Activated T-cell treated with anti-CD3 and anti-CD28 coated beads, Interleukin-2, amount 50 U/mL, for 4 hours (primary cell): ENCODE measurements around the gene MRPS2. TPM values are rescaled to one million over a fixed set of nuclear protein-coding genes. Genes with fewer than 3 reads are reported as not detected.

Experiments
- ATAC-seq, 2 donors: fragments of 200-7000 bp; cut with Tn5 transposase; one replicate each; pipeline ENCODE4 v1.10.0; 2021
- DNase-seq: peaks from one replicate; pipeline ENCODE4 v3.0.0-alpha.2; 2020
- H3K27me3 Mint-ChIP-seq: one replicate; pipeline ENCODE4 v1.8.0; 2021; ENCODE audit warnings: low read depth, mixed read lengths
- H3K36me3 Mint-ChIP-seq: one replicate; pipeline ENCODE4 v1.8.0; 2022; ENCODE audit warnings: mixed read lengths; ENCODE audit not compliant: insufficient read depth
- H3K4me1 Mint-ChIP-seq: one replicate; pipeline ENCODE4 v1.8.0; 2021; ENCODE audit warnings: low read depth, mixed read lengths
- H3K4me3 Mint-ChIP-seq: one replicate; pipeline ENCODE4 v1.8.0; 2021; ENCODE audit warnings: mild to moderate bottlenecking, moderate library complexity, mixed read lengths
- H3K9me3 Mint-ChIP-seq: one replicate; pipeline ENCODE4 v1.8.0; 2021; ENCODE audit warnings: mixed read lengths
- total RNA-seq, 3 donors: library from RNA; stranded (reverse); gene quantifications; one replicate each; pipeline ENCODE4 v1.2.1, GENCODE V29; 2021

Gene MRPS2
- total RNA-seq, 3 donors from 2014 or later, result 85.3 to 110 (median 85.7) TPM

- Mint-ChIP-seq H3K9me3 (no peaks in the 10 kb centered on the region), H3K4me3 (no peak overlapping the region), H3K36me3 (no peaks in the 10 kb centered on the region), H3K4me1 (no peaks in the 10 kb centered on the region), H3K27me3 (peaks cover 29% of the 10 kb centered on the region)
- no peak for ATAC-seq
- no peak for DNase-seq
Measured at GRCh38 chr9:135487281-135488012, 13.0 kb upstream of the MRPS2 start.

GRCh38 chr9:135488013-135488330, 12.5 kb upstream of the MRPS2 start:
- Mint-ChIP-seq H3K4me1 (no peaks in the 10 kb centered on the region), H3K27me3 (peaks cover 24% of the 10 kb centered on the region), H3K36me3 (no peaks in the 10 kb centered on the region), H3K4me3 (no peak overlapping the region), H3K9me3 (no peaks in the 10 kb centered on the region)
- ATAC-seq, result no peak
- DNase-seq, result no peak

GRCh38 chr9:135488527-135488926, 12.0 kb upstream of the MRPS2 start:
- Mint-ChIP-seq H3K4me1 (no peaks in the 10 kb centered on the region), H3K36me3 (no peaks in the 10 kb centered on the region), H3K9me3 (no peaks in the 10 kb centered on the region), H3K4me3 (no peak overlapping the region), H3K27me3 (peaks cover 18% of the 10 kb centered on the region)
- no peak for DNase-seq
- ATAC-seq, result no peak

GRCh38 chr9:135489188-135489906, 11.1 kb upstream of the MRPS2 start:
- no peaks in the 10 kb centered on the region for H3K9me3 Mint-ChIP-seq
- peaks cover 10% of the 10 kb centered on the region for H3K27me3 Mint-ChIP-seq
- H3K36me3 Mint-ChIP-seq, result no peaks in the 10 kb centered on the region
- no peak for ATAC-seq
- no peak overlapping the region for H3K4me3 Mint-ChIP-seq
- no peak for DNase-seq
- no peaks in the 10 kb centered on the region for H3K4me1 Mint-ChIP-seq

DNA sequence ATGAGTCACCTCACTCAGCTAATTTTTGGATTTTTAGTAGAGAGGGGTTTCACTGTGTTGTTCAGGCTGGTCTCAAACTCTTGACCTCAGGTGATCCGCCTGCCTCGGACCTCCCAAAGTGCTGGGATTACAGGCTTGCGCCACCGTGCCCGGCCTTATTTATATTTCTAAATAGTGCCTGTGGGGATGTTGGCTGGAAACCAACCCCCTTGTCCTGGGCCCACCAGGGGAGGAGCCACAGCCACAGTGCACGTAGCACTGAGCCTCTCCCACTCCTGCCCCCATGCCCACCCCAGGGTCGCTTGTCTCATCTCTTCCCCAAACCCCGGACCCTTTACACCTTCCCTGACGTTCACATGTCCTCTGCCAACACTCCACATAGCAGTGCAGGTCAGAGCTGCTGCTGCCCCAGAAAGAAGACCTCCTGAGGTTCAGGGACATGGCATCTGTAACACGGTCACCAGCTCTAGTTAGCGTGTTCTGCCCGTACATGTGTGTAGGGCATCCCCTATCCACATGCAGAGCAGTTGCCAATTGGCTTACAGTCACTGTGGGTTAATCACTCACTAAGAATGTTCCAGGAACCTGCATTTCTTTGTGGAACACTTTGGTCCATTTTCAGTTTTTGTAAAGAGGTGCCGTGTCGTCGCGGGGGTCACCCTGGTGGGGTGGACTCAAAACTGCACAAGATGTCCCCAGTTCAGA, 10.2 kb upstream of the MRPS2 start:
- H3K36me3 Mint-ChIP-seq, result no peaks in the 10 kb centered on the region
- ATAC-seq (no peak), DNase-seq (no peak)
- no peaks in the 10 kb centered on the region for H3K9me3 Mint-ChIP-seq
- H3K4me1 Mint-ChIP-seq, result no peaks in the 10 kb centered on the region
- peaks cover 2% of the 10 kb centered on the region for H3K27me3 Mint-ChIP-seq
- no peak overlapping the region for H3K4me3 Mint-ChIP-seq

DNA sequence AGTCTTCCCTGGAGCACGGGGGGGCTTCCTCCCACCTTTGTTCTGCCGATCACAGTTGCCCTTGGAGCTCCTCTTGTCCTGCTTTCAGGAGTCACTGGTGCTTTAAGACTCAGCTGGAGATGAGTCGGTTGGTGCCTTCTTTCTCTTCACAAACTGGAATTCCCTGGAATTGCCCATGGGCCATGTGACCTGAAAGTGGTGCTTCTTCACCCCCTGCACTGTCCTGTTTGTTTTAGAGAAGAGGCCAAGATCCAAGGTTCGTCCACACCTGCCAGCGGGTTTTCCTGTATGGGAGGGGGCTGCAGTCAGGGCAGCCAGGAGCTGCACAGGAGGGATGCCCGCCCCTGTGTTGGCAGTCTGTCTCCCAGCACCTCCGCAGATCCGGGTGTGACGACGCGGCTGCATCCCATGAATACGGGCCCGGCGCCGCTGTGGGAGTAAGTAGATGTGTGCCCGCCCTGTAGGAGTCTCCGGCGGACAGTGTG, 9.5 kb upstream of the MRPS2 start:
- no peak overlapping the region for H3K4me3 Mint-ChIP-seq
- no peaks in the 10 kb centered on the region for H3K27me3 Mint-ChIP-seq
- no peaks in the 10 kb centered on the region for H3K9me3 Mint-ChIP-seq
- DNase-seq, result no peak
- H3K36me3 Mint-ChIP-seq, result no peaks in the 10 kb centered on the region
- no peaks in the 10 kb centered on the region for H3K4me1 Mint-ChIP-seq
- no peak for ATAC-seq

DNA sequence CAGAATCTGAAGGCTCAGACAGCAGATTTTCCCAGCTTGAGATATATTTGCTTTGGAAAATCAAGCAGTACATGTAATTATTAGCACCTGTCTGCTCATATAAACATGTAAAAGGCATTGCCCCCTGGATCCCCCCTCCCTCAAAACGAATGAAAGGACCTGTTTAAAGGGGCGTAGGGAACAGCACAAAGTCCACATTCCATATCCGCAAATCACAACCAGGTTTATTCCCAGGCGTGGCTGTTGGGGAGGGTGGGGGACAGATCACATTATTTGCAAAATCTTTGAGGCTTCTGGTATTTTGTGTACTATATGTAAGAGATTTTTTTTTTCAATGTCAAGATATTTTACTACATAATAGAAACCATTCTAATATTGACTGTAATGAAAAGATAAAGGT, 8.7 kb upstream of the MRPS2 start:
- no peak for ATAC-seq
- Mint-ChIP-seq H3K9me3 (no peaks in the 10 kb centered on the region), H3K4me3 (no peak overlapping the region), H3K27me3 (no peaks in the 10 kb centered on the region), H3K4me1 (no peaks in the 10 kb centered on the region), H3K36me3 (no peaks in the 10 kb centered on the region)
- DNase-seq, result no peak

- H3K36me3 Mint-ChIP-seq, result no peaks in the 10 kb centered on the region
- ATAC-seq (no peak), DNase-seq (no peak)
- peaks cover under 1% of the 10 kb centered on the region for H3K27me3 Mint-ChIP-seq
- no peaks in the 10 kb centered on the region for H3K4me1 Mint-ChIP-seq
- H3K9me3 Mint-ChIP-seq, result no peaks in the 10 kb centered on the region
- H3K4me3 Mint-ChIP-seq, result no peak overlapping the region
Measured at GRCh38 chr9:135492886-135493669, 7.4 kb upstream of the MRPS2 start.

DNA sequence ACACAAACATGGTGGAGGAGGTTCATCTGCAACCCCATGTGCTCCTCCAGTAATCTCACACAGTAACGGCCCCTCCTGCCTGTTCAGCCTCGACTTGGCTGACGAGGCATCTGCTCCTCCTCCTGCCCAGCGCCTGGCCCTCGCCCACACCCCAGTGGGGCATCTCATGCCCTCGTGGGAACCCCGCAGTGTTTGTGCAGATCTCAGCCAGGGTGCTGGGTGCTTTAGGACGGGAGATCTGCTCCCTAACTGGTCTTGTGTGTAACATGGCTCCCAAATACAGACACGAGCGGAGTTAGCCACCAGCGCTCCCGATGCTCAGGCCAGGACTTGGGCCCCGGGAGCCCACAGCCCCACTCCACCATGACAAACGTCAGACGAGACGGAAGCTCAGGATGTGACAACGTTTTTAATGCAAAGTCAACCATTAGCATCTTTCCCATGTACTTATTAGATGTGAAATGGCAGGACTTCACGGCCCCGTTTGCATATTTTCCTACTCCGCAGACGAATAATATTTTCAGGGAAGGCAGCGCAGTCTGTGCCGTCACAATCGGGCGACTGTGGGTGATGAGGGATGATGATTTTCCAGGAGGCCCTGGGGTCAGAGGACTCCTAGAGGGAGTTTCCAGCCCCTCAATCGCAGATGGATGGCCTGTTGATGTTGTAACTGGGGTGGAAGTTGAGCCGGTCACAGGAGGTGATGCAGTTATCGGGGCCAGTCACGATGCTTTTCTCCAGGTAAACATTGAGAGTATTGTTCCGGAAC, 5.5 kb upstream of the MRPS2 start:
- ATAC-seq, result no peak
- Mint-ChIP-seq H3K4me3 (no peak overlapping the region), H3K4me1 (no peaks in the 10 kb centered on the region), H3K36me3 (no peaks in the 10 kb centered on the region), H3K27me3 (peaks cover 4% of the 10 kb centered on the region), H3K9me3 (no peaks in the 10 kb centered on the region)
- no peak for DNase-seq

DNA sequence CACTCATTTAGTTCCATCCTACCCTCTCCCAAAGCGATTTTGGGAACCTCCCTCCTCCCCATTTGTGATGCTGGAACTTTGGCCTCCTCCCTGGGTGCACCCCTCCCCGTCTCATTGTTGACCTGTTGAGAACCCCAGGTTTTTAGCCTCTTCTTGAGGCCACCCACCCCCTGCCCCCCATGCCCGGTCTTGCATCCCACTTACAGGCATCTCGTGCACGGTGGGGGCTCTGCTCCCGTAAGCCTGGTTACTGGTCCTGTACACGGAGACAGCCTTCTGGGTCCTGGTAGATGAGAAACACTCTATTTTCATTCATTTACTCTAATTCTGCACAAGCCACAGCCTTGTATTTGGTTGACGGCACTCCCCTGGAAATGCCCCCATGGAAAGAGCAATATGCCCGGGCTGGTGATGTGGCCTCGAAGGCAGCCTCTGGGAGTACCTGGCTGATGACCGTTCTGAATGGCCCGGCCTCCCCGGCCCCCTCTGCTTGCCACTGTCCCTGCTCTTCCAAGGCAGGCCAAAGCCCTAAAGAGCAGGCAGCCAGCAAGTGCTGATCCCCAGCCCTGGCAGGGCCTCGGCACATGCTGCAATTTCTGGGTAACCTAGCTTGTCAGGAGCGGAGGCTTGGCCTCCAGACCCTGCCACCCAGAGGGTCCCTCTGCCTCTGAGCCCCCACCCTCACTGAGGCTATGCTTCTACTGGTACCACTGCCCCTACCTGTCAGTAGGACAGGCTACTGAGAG, 1.9 kb upstream of the MRPS2 start:
- DNase-seq (no peak), ATAC-seq (no peak)
- Mint-ChIP-seq H3K4me3 (peak overlapping the region; percentile 91), H3K9me3 (no peaks in the 10 kb centered on the region), H3K36me3 (peaks cover 6% of the 10 kb centered on the region), H3K4me1 (peaks cover 14% of the 10 kb centered on the region), H3K27me3 (peaks cover 4% of the 10 kb centered on the region)

DNA sequence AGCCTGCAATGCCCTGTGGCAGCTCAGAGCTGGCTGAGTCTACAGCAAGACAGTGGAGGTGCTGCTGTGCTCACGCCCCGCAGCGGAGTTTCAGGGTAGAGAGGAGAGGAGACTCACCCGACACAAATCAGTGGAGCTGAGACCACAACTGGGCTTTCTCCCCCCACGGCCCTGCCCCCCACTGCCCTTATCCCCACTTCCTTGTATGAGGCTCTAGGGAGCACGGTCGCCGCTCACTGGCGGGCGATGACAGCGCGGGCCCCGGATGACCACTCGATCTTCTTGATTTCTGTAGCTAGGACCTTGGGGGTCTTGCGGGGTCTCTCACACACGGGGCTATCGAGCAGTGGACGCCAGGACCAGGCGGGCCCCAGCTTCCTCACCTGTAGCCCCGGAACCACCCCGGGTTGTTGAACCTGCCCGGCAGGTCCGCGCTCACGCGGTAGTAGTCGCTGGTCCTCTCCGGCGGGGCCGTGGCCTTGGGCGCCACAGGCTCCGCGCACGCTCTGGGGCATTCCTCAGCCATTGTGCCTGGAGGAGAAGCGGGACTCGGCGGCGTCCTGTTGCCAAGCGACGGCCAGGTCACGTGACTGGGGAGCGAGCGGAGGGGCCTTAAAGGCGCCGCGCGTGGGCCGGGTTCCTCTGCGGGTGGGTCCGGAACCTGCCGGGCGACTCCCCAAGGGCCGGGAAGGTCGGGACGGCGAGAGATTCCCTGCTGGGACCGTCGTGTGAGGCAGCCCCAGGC, 984 bp upstream of the MRPS2 start:
- H3K9me3 Mint-ChIP-seq, result no peaks in the 10 kb centered on the region
- peak; percentile 54 to 59 for ATAC-seq
- H3K4me3 Mint-ChIP-seq, result peak overlapping the region; percentile 91

DNA sequence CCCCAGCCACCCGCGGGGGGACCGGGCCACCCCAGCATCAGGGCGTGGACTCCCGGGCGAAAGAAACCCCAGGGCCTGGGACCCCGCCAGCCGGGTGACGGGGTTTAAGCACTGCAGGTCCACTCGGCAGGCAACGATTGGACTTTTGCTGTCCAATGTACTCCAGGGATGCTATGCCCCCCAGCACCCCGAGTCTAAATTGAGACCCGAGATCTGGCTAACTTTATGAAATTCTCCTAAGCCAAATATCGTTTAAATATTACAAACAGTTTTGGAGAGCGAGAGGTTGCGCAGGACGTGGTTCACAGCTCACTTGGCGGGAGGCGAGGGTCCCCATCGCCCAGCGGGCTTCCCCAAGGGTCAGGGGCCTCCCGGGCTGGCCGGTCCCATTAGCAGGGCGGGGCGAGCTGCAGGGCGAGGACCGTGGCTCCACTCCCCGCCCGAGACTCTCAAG, 384 bp upstream of the MRPS2 start:
- peak; percentile 0 to 16 for ATAC-seq
- Mint-ChIP-seq H3K36me3 (peaks cover 17% of the 10 kb centered on the region), H3K9me3 (no peaks in the 10 kb centered on the region), H3K27me3 (peaks cover 4% of the 10 kb centered on the region), H3K4me1 (peaks cover 17% of the 10 kb centered on the region), H3K4me3 (peak overlapping the region; percentile 91)
- DNase-seq, result no peak

More for the DNA sequence above, 984 bp upstream of the MRPS2 start:
- peak; percentile 90 for DNase-seq
- Mint-ChIP-seq H3K4me1 (peaks cover 16% of the 10 kb centered on the region), H3K36me3 (peaks cover 14% of the 10 kb centered on the region), H3K27me3 (peaks cover 4% of the 10 kb centered on the region)
